ENCODE measurements around the gene SHISA8.

SHISA8 gene

GRCh38 chr22:41933411-41934177 is 18.7 kb upstream of the SHISA8 start:
- no peak for DNase-seq (ENCODE audit: low read depth in 2 of 2)

- DNase-seq (ENCODE audit: low read depth in 2 of 2): no peak
These were observed 17.5 kb upstream of the SHISA8 start for GRCh38 chr22:41932353-41932752.

- DNase-seq (ENCODE audit: low read depth in 2 of 2): no peak
These were observed 16.9 kb upstream of the SHISA8 start for GRCh38 chr22:41931701-41932269.

GRCh38 chr22:41929418-41929810 is 14.5 kb upstream of the SHISA8 start:
- DNase-seq (ENCODE audit: low read depth in 2 of 2): no peak

GRCh38 chr22:41928593-41929417 is 13.9 kb upstream of the SHISA8 start:
- no peak for DNase-seq (ENCODE audit: low read depth in 2 of 2)

GRCh38 chr22:41927813-41928212 is 12.9 kb upstream of the SHISA8 start:
- no peak for DNase-seq (ENCODE audit: low read depth in 2 of 2)

- DNase-seq (ENCODE audit: low read depth in 2 of 2): peak; percentile 51 to 76
These were observed 11.0 kb upstream of the SHISA8 start for GRCh38 chr22:41925783-41926460.

GRCh38 chr22:41923595-41924276 is 8.9 kb upstream of the SHISA8 start:
- DNase-seq (ENCODE audit: low read depth in 2 of 2): no peak

- DNase-seq (ENCODE audit: low read depth in 2 of 2): no peak
These were observed 8.2 kb upstream of the SHISA8 start for GRCh38 chr22:41922940-41923594.

- DNase-seq (ENCODE audit: low read depth in 2 of 2): no peak
These were observed 7.5 kb upstream of the SHISA8 start for GRCh38 chr22:41922328-41922727.

- DNase-seq (ENCODE audit: low read depth in 2 of 2): no peak
These were observed 5.5 kb upstream of the SHISA8 start for GRCh38 chr22:41920271-41920976.

GRCh38 chr22:41919357-41920224 is 4.7 kb upstream of the SHISA8 start:
- no peak for DNase-seq (ENCODE audit: low read depth in 2 of 2)

- DNase-seq (ENCODE audit: low read depth in 2 of 2): no peak
These were observed 3.3 kb upstream of the SHISA8 start for GRCh38 chr22:41917903-41918791.

GRCh38 chr22:41917375-41917902 is 2.6 kb upstream of the SHISA8 start:
- DNase-seq (ENCODE audit: low read depth in 2 of 2): no peak

GRCh38 chr22:41916745-41917358 is 2.0 kb upstream of the SHISA8 start:
- DNase-seq (ENCODE audit: low read depth in 2 of 2): no peak

- no peak for DNase-seq (ENCODE audit: low read depth in 2 of 2)
These were observed 1.1 kb upstream of the SHISA8 start for GRCh38 chr22:41915786-41916493.

- no peak for DNase-seq (ENCODE audit: low read depth in 2 of 2)
These were observed 251 bp downstream of the SHISA8 start for GRCh38 chr22:41914611-41915034.
